ENCODE results near the gene EGLN1.

Gene EGLN1

GRCh38 chr1:231419147-231419546 lies 2.9 kb downstream of the EGLN1 start:
- Histone ChIP-seq H3K4me3 (ENCODE audit: low read depth, low read length) (no peak overlapping the region), H2BK12ac (ENCODE audit: low read length) (no peak overlapping the region), H3K36me3 (ENCODE audit: control insufficient read depth in 1 of 2, insufficient read depth in 2 of 2, low read length in 2 of 2) (no peaks in the 10 kb centered on the region), H3K18ac (ENCODE audit: low read length) (no peak overlapping the region), H2BK5ac (ENCODE audit: low read depth, low read length, poor library complexity) (no peak overlapping the region), H3K4me1 (ENCODE audit: control insufficient read depth in 1 of 2, insufficient read depth in 2 of 2, low read length in 2 of 2) (peaks cover 3 to 5% of the 10 kb centered on the region in 2 experiments), H3K27ac (ENCODE audit: low read depth, low read length) (no peak overlapping the region), H2AK5ac (ENCODE audit: low read length) (no peak overlapping the region), H3K14ac (ENCODE audit: low read length) (no peak overlapping the region), H3K4ac (ENCODE audit: low read depth, low read length) (no peak overlapping the region), H3K23ac (ENCODE audit: low read length) (no peak overlapping the region), H3K79me1 (ENCODE audit: low read length) (peaks cover 17% of the 10 kb centered on the region), H4K8ac (ENCODE audit: low read depth, low read length) (no peak overlapping the region), H2BK120ac (ENCODE audit: insufficient read depth, low read length, poor library complexity) (no peak overlapping the region), H3K4me2 (ENCODE audit: low read length) (peak overlapping the region; percentile 56), H3K79me2 (ENCODE audit: control insufficient read depth, insufficient read depth, low read length, poor library complexity) (peaks cover 8% of the 10 kb centered on the region), H4K12ac (ENCODE audit: low read depth, low read length) (no peak overlapping the region), H2AFZ (ENCODE audit: insufficient read depth, low read length, poor library complexity) (no peak overlapping the region), H3K27me3 (ENCODE audit: insufficient read depth, low read length) (no peaks in the 10 kb centered on the region), H4K91ac (ENCODE audit: low read depth, low read length) (no peak overlapping the region), H3K9ac (ENCODE audit: low read length) (no peak overlapping the region), H3K9me3 (ENCODE audit: insufficient read depth, low read depth, low read length) (no peaks in the 10 kb centered on the region)
- no peak for DNase-seq
- no CpG with 5 or more reads among the region's 1 CpG for WGBS (ENCODE audit: extremely low coverage, insufficient coverage, insufficient read length)

- peak overlapping the region; percentile 51 for H3K4ac ChIP-seq (ENCODE audit: low read depth, low read length)
- no peak overlapping the region for H3K23ac ChIP-seq (ENCODE audit: low read length)
- no peaks in the 10 kb centered on the region for H3K9me3 ChIP-seq (ENCODE audit: insufficient read depth, low read depth, low read length)
- no peak overlapping the region for H3K14ac ChIP-seq (ENCODE audit: low read length)
- no peak overlapping the region for H4K91ac ChIP-seq (ENCODE audit: low read depth, low read length)
- H4K12ac ChIP-seq (ENCODE audit: low read depth, low read length): no peak overlapping the region
- H3K27ac ChIP-seq (ENCODE audit: low read depth, low read length): no peak overlapping the region
- no peak overlapping the region for H3K9ac ChIP-seq (ENCODE audit: low read length)
- H3K18ac ChIP-seq (ENCODE audit: low read length): no peak overlapping the region
- peaks cover 17% of the 10 kb centered on the region for H3K79me1 ChIP-seq (ENCODE audit: low read length)
- no peaks in the 10 kb centered on the region for H3K36me3 ChIP-seq (ENCODE audit: control insufficient read depth in 1 of 2, insufficient read depth in 2 of 2, low read length in 2 of 2)
- no peak overlapping the region for H4K8ac ChIP-seq (ENCODE audit: low read depth, low read length)
- DNase-seq: no peak
- H2AK5ac ChIP-seq (ENCODE audit: low read length): no peak overlapping the region
- H3K4me1 ChIP-seq (ENCODE audit: control insufficient read depth in 1 of 2, insufficient read depth in 2 of 2, low read length in 2 of 2): peaks cover 3 to 5% of the 10 kb centered on the region in 2 experiments
- H3K27me3 ChIP-seq (ENCODE audit: insufficient read depth, low read length): no peaks in the 10 kb centered on the region
- no peak overlapping the region for H3K4me3 ChIP-seq (ENCODE audit: low read depth, low read length)
- H2BK5ac ChIP-seq (ENCODE audit: low read depth, low read length, poor library complexity): no peak overlapping the region
- no peak overlapping the region for H2BK12ac ChIP-seq (ENCODE audit: low read length)
- WGBS (ENCODE audit: extremely low coverage, insufficient coverage, insufficient read length): no CpG with 5 or more reads among the region's 4 CpGs
- peaks cover 8% of the 10 kb centered on the region for H3K79me2 ChIP-seq (ENCODE audit: control insufficient read depth, insufficient read depth, low read length, poor library complexity)
- H2BK120ac ChIP-seq (ENCODE audit: insufficient read depth, low read length, poor library complexity): no peak overlapping the region
- H3K4me2 ChIP-seq (ENCODE audit: low read length): peak overlapping the region; percentile 47
- no peak overlapping the region for H2AFZ ChIP-seq (ENCODE audit: insufficient read depth, low read length, poor library complexity)
Measured at GRCh38 chr1:231418741-231419107, 3.4 kb downstream of the EGLN1 start.

GRCh38 chr1:231418101-231418740 lies 3.9 kb downstream of the EGLN1 start:
- no peak overlapping the region for H2AK5ac ChIP-seq (ENCODE audit: low read length)
- H3K4ac ChIP-seq (ENCODE audit: low read depth, low read length): peak overlapping the region; percentile 51
- no peak overlapping the region for H3K23ac ChIP-seq (ENCODE audit: low read length)
- H3K9me3 ChIP-seq (ENCODE audit: insufficient read depth, low read depth, low read length): no peaks in the 10 kb centered on the region
- H3K79me1 ChIP-seq (ENCODE audit: low read length): peaks cover 17% of the 10 kb centered on the region
- H4K8ac ChIP-seq (ENCODE audit: low read depth, low read length): no peak overlapping the region
- H3K4me1 ChIP-seq (ENCODE audit: control insufficient read depth in 1 of 2, insufficient read depth in 2 of 2, low read length in 2 of 2): peaks cover 3 to 5% of the 10 kb centered on the region in 2 experiments
- no peaks in the 10 kb centered on the region for H3K27me3 ChIP-seq (ENCODE audit: insufficient read depth, low read length)
- no CpG with 5 or more reads among the region's 4 CpGs for WGBS (ENCODE audit: extremely low coverage, insufficient coverage, insufficient read length)
- DNase-seq: no peak
- H3K18ac ChIP-seq (ENCODE audit: low read length): no peak overlapping the region
- H2BK120ac ChIP-seq (ENCODE audit: insufficient read depth, low read length, poor library complexity): no peak overlapping the region
- H2AFZ ChIP-seq (ENCODE audit: insufficient read depth, low read length, poor library complexity): no peak overlapping the region
- peaks cover 8% of the 10 kb centered on the region for H3K79me2 ChIP-seq (ENCODE audit: control insufficient read depth, insufficient read depth, low read length, poor library complexity)
- H3K27ac ChIP-seq (ENCODE audit: low read depth, low read length): no peak overlapping the region
- H2BK5ac ChIP-seq (ENCODE audit: low read depth, low read length, poor library complexity): no peak overlapping the region
- no peak overlapping the region for H3K14ac ChIP-seq (ENCODE audit: low read length)
- H2BK12ac ChIP-seq (ENCODE audit: low read length): no peak overlapping the region
- H3K9ac ChIP-seq (ENCODE audit: low read length): no peak overlapping the region
- H4K12ac ChIP-seq (ENCODE audit: low read depth, low read length): no peak overlapping the region
- no peaks in the 10 kb centered on the region for H3K36me3 ChIP-seq (ENCODE audit: control insufficient read depth in 1 of 2, insufficient read depth in 2 of 2, low read length in 2 of 2)
- no peak overlapping the region for H4K91ac ChIP-seq (ENCODE audit: low read depth, low read length)
- H3K4me3 ChIP-seq (ENCODE audit: low read depth, low read length): no peak overlapping the region
- H3K4me2 ChIP-seq (ENCODE audit: low read length): peak overlapping the region; percentile 47

GRCh38 chr1:231417513-231417912 lies 4.6 kb downstream of the EGLN1 start:
- Histone ChIP-seq H3K4me1 (ENCODE audit: control insufficient read depth in 1 of 2, insufficient read depth in 2 of 2, low read length in 2 of 2) (peaks cover 3 to 5% of the 10 kb centered on the region in 2 experiments), H3K4me3 (ENCODE audit: low read depth, low read length) (no peak overlapping the region), H3K79me1 (ENCODE audit: low read length) (peaks cover 17% of the 10 kb centered on the region), H3K4me2 (ENCODE audit: low read length) (no peak overlapping the region), H2AK5ac (ENCODE audit: low read length) (no peak overlapping the region), H3K4ac (ENCODE audit: low read depth, low read length) (no peak overlapping the region), H2AFZ (ENCODE audit: insufficient read depth, low read length, poor library complexity) (no peak overlapping the region), H2BK12ac (ENCODE audit: low read length) (no peak overlapping the region), H3K9me3 (ENCODE audit: insufficient read depth, low read depth, low read length) (no peaks in the 10 kb centered on the region), H4K8ac (ENCODE audit: low read depth, low read length) (no peak overlapping the region), H3K27me3 (ENCODE audit: insufficient read depth, low read length) (no peaks in the 10 kb centered on the region), H3K79me2 (ENCODE audit: control insufficient read depth, insufficient read depth, low read length, poor library complexity) (peaks cover 8% of the 10 kb centered on the region), H2BK5ac (ENCODE audit: low read depth, low read length, poor library complexity) (no peak overlapping the region), H3K36me3 (ENCODE audit: control insufficient read depth in 1 of 2, insufficient read depth in 2 of 2, low read length in 2 of 2) (no peaks in the 10 kb centered on the region), H3K14ac (ENCODE audit: low read length) (no peak overlapping the region), H3K23ac (ENCODE audit: low read length) (no peak overlapping the region), H3K18ac (ENCODE audit: low read length) (no peak overlapping the region), H3K27ac (ENCODE audit: low read depth, low read length) (no peak overlapping the region), H2BK120ac (ENCODE audit: insufficient read depth, low read length, poor library complexity) (no peak overlapping the region), H4K91ac (ENCODE audit: low read depth, low read length) (no peak overlapping the region), H3K9ac (ENCODE audit: low read length) (no peak overlapping the region), H4K12ac (ENCODE audit: low read depth, low read length) (no peak overlapping the region)
- no peak for DNase-seq
- WGBS (ENCODE audit: extremely low coverage, insufficient coverage, insufficient read length): no CpG with 5 or more reads among the region's 2 CpGs
